GM15510 (cell line): ENCODE data around the gene ZFP92.

Experiments
- POLR2A ChIP-seq: IDR thresholded peaks from 3 replicates; pipeline ENCODE4 v1.6.1; 2011; ENCODE audit warnings: borderline replicate concordance; ENCODE audit not compliant: insufficient read length; ENCODE audit errors: extremely low read depth

ZFP92 gene

GRCh38 chrX:153411988-153412574 is 809 bp downstream of the ZFP92 start:
- TF ChIP-seq POLR2A, result no peak

DNA sequence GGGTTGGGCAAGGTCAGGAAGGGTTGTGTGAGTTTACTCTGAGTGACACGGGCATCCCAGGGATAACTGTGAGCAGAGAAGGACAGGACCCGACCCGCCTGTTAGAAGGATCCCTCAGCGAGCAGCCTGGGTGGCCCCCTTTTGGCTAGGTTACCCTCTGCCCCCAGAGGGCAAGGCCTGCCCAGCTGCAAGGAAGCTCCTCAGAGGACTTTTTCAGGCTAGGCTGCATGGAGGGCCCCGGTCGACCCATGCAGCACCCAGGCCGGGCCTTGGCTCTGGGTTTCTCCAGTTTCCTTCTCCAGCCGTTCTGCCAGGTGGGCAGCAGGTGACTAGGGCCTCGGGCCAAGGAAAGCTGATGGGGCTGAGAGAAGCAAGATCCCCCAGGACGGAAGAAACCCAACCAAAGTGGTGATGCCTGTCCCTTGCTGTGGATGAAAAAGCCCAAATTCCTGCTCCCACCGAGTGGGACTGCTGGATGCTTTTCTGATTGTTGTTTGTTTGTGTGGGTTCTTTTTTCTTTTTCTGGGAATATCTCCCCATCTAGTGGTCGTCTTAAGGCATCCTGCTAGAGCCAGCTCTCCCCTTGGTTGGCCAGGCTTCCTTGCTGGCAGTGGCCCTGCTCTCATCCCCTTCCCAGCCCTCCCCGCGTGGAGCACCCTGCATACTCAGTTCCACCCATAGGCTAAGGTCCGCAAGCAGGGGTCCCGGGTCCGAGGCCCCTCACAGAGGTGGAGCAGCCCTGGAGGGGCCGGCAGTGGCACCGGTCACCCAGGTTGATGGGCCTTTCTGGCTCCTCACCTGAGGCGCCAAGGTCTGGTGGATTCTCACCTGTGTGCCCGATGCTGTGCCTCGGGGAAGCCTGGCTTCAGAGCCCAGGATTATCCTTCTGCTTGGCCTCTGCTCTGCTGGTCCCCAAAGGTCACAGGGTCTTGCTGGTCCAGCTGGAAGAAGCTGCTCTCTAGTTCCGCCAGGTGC is 1.8 kb downstream of the ZFP92 start:
- TF ChIP-seq POLR2A, result no peak

GRCh38 chrX:153413731-153414130 is 2.5 kb downstream of the ZFP92 start:
- no peak for TF ChIP-seq POLR2A

- TF ChIP-seq POLR2A, result no peak
These were observed 3.7 kb downstream of the ZFP92 start for GRCh38 chrX:153414856-153415510.

DNA sequence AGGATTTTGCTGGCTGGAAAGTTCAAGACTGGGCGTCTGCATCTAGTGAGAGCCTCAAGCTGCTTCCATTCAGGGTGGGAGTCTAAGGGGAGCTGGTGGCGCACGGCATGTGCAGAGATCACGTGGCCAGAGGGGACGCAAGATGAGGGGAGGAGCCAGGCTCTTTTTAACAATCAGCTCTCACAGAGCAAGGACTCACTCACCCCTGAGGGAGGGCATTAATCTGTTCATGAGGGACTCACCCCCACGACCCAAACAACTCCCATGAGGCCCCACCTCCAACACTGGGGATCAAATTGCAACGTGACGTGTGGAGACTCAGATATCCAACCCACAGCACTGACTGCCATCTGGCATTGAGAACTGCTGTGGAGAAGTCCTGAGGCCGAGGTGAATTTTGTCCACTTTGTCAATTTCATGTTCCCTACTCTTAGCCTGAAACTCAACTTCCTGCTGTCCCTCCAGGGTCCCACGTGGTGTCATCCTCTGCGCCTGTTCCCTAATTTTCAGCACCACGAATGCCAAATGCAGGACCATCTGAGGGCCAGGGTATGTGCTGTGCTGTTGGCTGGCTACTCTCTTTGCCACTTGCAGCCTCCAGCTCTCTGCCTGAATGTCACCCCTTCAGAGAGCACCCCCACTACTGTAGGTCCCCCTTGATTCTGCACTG is 5.6 kb downstream of the ZFP92 start:
- no peak for TF ChIP-seq POLR2A

- no peak for TF ChIP-seq POLR2A
These were observed 6.4 kb downstream of the ZFP92 start for GRCh38 chrX:153417637-153418036.

DNA sequence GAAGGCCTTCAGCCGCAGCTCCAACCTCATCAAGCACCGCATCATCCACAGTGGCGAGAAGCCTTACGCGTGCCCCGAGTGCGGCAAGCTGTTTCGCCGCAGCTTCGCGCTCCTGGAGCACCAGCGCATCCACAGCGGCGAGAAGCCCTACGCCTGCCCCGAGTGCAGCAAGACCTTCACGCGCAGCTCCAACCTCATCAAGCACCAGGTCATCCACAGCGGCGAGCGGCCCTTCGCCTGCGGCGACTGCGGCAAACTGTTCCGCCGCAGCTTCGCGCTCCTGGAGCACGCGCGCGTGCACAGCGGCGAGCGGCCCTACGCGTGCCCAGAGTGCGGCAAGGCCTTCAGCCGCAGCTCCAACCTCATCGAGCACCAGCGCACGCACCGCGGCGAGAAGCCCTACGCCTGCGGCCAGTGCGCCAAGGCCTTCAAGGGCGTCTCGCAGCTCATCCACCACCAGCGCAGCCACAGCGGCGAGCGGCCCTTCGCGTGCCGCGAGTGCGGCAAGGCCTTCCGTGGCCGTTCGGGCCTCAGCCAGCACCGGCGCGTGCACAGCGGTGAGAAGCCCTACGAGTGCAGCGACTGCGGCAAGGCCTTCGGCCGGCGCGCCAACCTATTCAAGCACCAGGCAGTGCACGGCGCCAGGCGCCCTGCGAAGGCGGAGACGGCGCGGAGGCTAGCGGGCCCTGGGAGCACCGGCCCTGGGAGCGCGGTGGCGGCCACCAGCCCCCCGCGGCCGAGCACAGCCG is 9.8 kb downstream of the ZFP92 start:
- no peak for TF ChIP-seq POLR2A

GRCh38 chrX:153421856-153422255 is 10.6 kb downstream of the ZFP92 start:
- no peak for TF ChIP-seq POLR2A

GRCh38 chrX:153423652-153424051 is 12.4 kb downstream of the ZFP92 start:
- TF ChIP-seq POLR2A, result no peak

DNA sequence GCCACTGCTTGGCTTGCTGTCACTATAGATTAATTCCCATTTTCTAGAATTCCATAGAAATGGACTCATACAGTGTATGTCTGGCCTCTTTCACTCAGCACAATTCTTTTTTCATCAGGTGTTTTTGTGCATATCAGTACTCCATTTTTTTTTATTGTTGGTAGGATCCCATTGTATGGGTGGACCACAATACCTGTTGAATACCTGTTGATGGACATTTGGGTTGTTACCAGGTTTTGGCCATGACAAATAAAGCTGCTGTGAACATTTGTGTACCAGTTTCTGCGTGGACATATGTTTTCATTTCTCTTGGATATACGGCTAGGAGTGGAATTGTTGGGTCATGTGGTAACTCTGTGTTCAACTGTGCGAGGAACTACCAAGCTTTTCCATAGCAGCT is 14.9 kb downstream of the ZFP92 start:
- no peak for TF ChIP-seq POLR2A

GRCh38 chrX:153430796-153431195 is 19.5 kb downstream of the ZFP92 start:
- TF ChIP-seq POLR2A, result no peak

GRCh38 chrX:153433161-153433680 is 21.9 kb downstream of the ZFP92 start:
- no peak for TF ChIP-seq POLR2A

- no peak for TF ChIP-seq POLR2A
These were observed 22.6 kb downstream of the ZFP92 start for GRCh38 chrX:153433781-153434285.

DNA sequence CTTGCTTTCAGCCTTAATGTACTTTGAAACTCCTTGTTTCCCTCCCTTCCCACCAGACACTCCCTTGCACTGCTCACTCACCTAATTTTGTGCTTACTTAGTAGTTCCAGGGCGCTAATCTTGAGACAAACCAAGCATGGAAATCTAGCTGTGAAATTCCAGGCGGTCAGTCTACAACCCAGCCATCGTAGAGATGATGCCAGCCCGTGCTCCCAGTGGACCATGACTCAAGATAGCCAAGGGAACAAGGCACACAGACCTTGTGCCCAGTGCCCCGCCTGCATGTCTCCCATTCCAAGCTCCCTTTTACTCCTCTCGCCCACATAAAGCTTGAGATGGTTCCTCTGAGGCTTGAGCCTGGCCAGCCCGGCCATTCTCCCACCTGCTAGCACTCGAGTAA is 23.5 kb downstream of the ZFP92 start:
- no peak for TF ChIP-seq POLR2A
